GM19397 (cell line): ENCODE data around the gene ISY1.
"Not testable (repeated sequence)": the region's sequence is repeated elsewhere in the genome, so short reads cannot be mapped to it uniquely, and the experiment has no call there.

Experiments used
- ATAC-seq: cut with Tn5 transposase; IDR thresholded peaks from one replicate; pipeline ENCODE4 v1.9.1; 2021; ENCODE audit warnings: mild to moderate bottlenecking, moderate library complexity; ENCODE audit not compliant: unreplicated experiment

The ISY1 gene

GRCh38 chr3:129095285-129095684 lies 65.6 kb downstream of the ISY1 start:
- no peak for ATAC-seq

GRCh38 chr3:129088312-129088711 lies 72.6 kb downstream of the ISY1 start:
- ATAC-seq: not testable (repeated sequence)

- not testable (repeated sequence) for ATAC-seq
These were observed 73.0 kb downstream of the ISY1 start for GRCh38 chr3:129087904-129088303.

- no peak for ATAC-seq
These were observed 73.6 kb downstream of the ISY1 start for GRCh38 chr3:129087138-129087702.

- ATAC-seq: no peak
These were observed 75.0 kb downstream of the ISY1 start for GRCh38 chr3:129085818-129086217.

GRCh38 chr3:129085165-129085715 lies 75.6 kb downstream of the ISY1 start:
- no peak for ATAC-seq

GRCh38 chr3:129084501-129084900 lies 76.4 kb downstream of the ISY1 start:
- ATAC-seq: no peak

GRCh38 chr3:129082026-129082425 lies 78.8 kb downstream of the ISY1 start:
- no peak for ATAC-seq

- ATAC-seq: no peak
These were observed 79.4 kb downstream of the ISY1 start for GRCh38 chr3:129081503-129081902.

GRCh38 chr3:129078510-129078909 lies 82.4 kb downstream of the ISY1 start:
- no peak for ATAC-seq
